Body of pancreas (tissue), 4 donors: ENCODE measurements around the gene KRT3. TPM values are rescaled to one million over a fixed set of nuclear protein-coding genes. Genes with fewer than 3 reads are reported as not detected.
"Not testable (repeated sequence)": the region's sequence is repeated elsewhere in the genome, so short reads cannot be mapped to it uniquely, and the experiment has no call there.

Experiments
- ATAC-seq: fragments of 150-250 bp; one replicate; pipeline ENCODE4 v1.9.1; 2016
- DNase-seq, 4 donors: peaks; one replicate each; pipeline ENCODE4 v3.0.0-alpha.2; 2019
- H3K27ac ChIP-seq, 4 donors: fragments of 200-600 bp; sonication (generic); 1 replicate in 3 of 4; 2 replicates in 1 of 4; pipeline versions ENCODE4 v1.5.1 to v1.6.1; 2016 to 2019; ENCODE audit warnings: mild to moderate bottlenecking in 1 of 4, mixed read lengths in 1 of 4, moderate library complexity in 1 of 4
- H3K27me3 ChIP-seq, 2 donors: fragments of 200-600 bp; sonication (generic); one replicate each; pipeline ENCODE4 v1.6.0; 2016; ENCODE audit warnings: mild to moderate bottlenecking in 1 of 2
- H3K36me3 ChIP-seq, 2 donors: fragments of 200-600 bp; sonication (generic); replicated peaks in 1 of 2; 2 replicates each; pipeline ENCODE4 v1.5.1; 2016; ENCODE audit warnings: low read depth in 2 of 2; ENCODE audit not compliant: insufficient read depth in 1 of 2
- H3K4me1 ChIP-seq: fragments of 200-600 bp; sonication (generic); one replicate; pipeline ENCODE4 v1.6.0; 2016
- H3K4me3 ChIP-seq, 2 donors: fragments of 200-600 bp; sonication (generic); 1 replicate in 1 of 2; 2 replicates in 1 of 2; pipeline ENCODE4 v1.5.1; 2016 to 2019
- H3K9me3 ChIP-seq, 3 donors: fragments of 200-600 bp; sonication (generic); 1 replicate in 2 of 3; 2 replicates in 1 of 3; pipeline ENCODE4 v1.5.1; 2016
- CTCF ChIP-seq, 7 experiments: fragments of 450-650 bp in 4 of 7; fragments of 200-600 bp in 3 of 7; sonication (generic) in 3 of 7; IDR thresholded peaks; one replicate each; pipeline ENCODE4 v1.5.1; 2016 to 2019; ENCODE audit warnings: antibody characterized with exemption in 7 of 7
- POLR2A ChIP-seq, 3 donors: fragments of 450-650 bp; IDR thresholded peaks; one replicate each; pipeline ENCODE4 v1.6.1; 2016; ENCODE audit warnings: antibody characterized with exemption in 3 of 3, mild to moderate bottlenecking in 2 of 3
- WGBS, 2 donors: methylation state at CpG; one replicate each; pipeline ENCODE4 v1.1.5; 2017; 5-methylcytosine and 5-hydroxymethylcytosine counted together
- intact Hi-C: fragments of 100-400 bp; cut with DNase I; formaldehyde crosslinking; loops from one replicate; pipeline ENCODE4 v1.15.1; 2023
- total RNA-seq, 2 donors: library from RNA; depleted of rRNA; stranded (reverse); fragments of >200 nt; gene quantifications; one replicate each; pipeline ENCODE4 v1.1.0, GENCODE V29; 2016

The KRT3 gene
- total RNA-seq, 2 donors from 2014 or later, result not detected

DNA sequence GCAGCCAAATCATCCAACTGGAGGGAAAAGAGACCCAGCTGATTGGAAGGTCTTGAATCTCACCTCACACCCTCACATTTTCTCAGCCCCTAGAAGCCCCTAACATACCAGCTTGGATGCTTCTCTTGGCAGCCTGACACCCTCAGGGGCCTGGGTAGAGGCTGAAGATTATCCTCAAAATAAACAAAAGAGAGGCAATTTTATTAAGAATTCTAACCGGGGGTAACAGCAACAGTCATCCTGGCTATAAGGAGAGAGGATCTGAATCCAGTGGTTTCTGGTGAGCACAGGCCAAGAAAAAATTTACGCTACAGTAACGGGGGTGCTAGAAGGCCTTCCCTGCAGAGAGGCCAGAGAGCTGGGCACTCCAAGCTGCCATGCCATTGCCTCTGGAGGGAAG, 40.4 kb downstream of the KRT3 start:
- Histone ChIP-seq H3K4me1 (no peaks in the 10 kb centered on the region), H3K36me3 (no peaks in the 10 kb centered on the region), H3K4me3 (no peak overlapping the region), H3K9me3 (peaks cover 0 to 7% (median 0%) of the 10 kb centered on the region in 3 donors), H3K27me3 (no peaks in the 10 kb centered on the region), H3K27ac (no peak overlapping the region)
- intact Hi-C loops, result no loop called here
- WGBS, 2 donors, result 68 to 75% methylated on average over 3 of the region's 3 CpGs
- TF ChIP-seq CTCF (IDR thresholded peaks at IDR 0.05) (no peak), POLR2A (IDR thresholded peaks at IDR 0.05) (no peak)
- ATAC-seq (no peak), DNase-seq (no peak)

DNA sequence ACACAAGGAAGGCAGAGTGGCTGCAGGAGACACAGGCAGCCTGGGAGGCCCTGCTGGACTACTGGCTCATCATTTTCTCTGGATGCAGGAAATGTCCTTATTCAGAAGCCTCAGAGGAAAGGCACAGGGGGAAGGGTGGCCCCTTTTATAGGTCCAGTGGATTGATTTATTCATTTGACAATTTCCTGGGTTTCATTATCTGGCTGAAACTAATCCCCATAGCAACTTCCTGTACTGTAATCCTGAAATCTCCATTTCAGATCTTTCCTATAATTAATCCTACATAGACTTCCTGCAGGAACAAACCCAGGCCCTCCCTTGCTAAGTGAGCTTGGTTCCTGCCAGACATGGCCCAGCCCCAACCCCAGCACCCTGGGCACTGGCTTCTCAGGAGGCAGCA, 41.8 kb downstream of the KRT3 start:
- ATAC-seq (no peak), DNase-seq (no peak)
- Histone ChIP-seq H3K36me3 (no peaks in the 10 kb centered on the region), H3K27ac (no peak overlapping the region), H3K27me3 (no peaks in the 10 kb centered on the region), H3K4me3 (no peak overlapping the region), H3K9me3 (no peaks in the 10 kb centered on the region), H3K4me1 (no peaks in the 10 kb centered on the region)
- intact Hi-C loops, result no loop called here
- TF ChIP-seq POLR2A (IDR thresholded peaks at IDR 0.05) (no peak), CTCF (IDR thresholded peaks at IDR 0.05) (no peak)

- ATAC-seq, result no peak
- DNase-seq, result no peak
- Histone ChIP-seq H3K4me1 (no peaks in the 10 kb centered on the region), H3K27ac (no peak overlapping the region), H3K36me3 (no peaks in the 10 kb centered on the region), H3K27me3 (no peaks in the 10 kb centered on the region), H3K9me3 (no peaks in the 10 kb centered on the region), H3K4me3 (no peak overlapping the region)
- TF ChIP-seq CTCF (IDR thresholded peaks at IDR 0.05) (no peak), POLR2A (IDR thresholded peaks at IDR 0.05) (no peak)
- intact Hi-C loops, result no loop called here
- WGBS, 2 donors, result 60 to 67% methylated on average over 1 to 3 of the region's 3 CpGs
These were observed 42.6 kb downstream of the KRT3 start for GRCh38 chr12:52753283-52753682.

GRCh38 chr12:52752516-52752915, 43.4 kb downstream of the KRT3 start:
- no peak for ATAC-seq
- WGBS, 2 donors, result 73 to 83% methylated on average over 2 of the region's 2 CpGs
- intact Hi-C loops, result no loop called here
- Histone ChIP-seq H3K36me3 (no peaks in the 10 kb centered on the region), H3K27ac (no peak overlapping the region), H3K4me1 (no peaks in the 10 kb centered on the region), H3K9me3 (no peaks in the 10 kb centered on the region), H3K27me3 (no peaks in the 10 kb centered on the region), H3K4me3 (no peak overlapping the region)
- TF ChIP-seq POLR2A (IDR thresholded peaks at IDR 0.05), result no peak
- no peak for TF ChIP-seq CTCF (IDR thresholded peaks at IDR 0.05)
- no peak for DNase-seq

- no peak overlapping the region for H3K4me3 ChIP-seq
- DNase-seq (no peak), ATAC-seq (no peak)
- TF ChIP-seq CTCF (IDR thresholded peaks at IDR 0.05), result no peak
- TF ChIP-seq POLR2A (IDR thresholded peaks at IDR 0.05), result no peak
- H3K27me3 ChIP-seq, result no peaks in the 10 kb centered on the region
- H3K4me1 ChIP-seq, result no peaks in the 10 kb centered on the region
- no peaks in the 10 kb centered on the region for H3K9me3 ChIP-seq
- H3K27ac ChIP-seq, result no peak overlapping the region
- H3K36me3 ChIP-seq, result no peaks in the 10 kb centered on the region
- intact Hi-C loops, result no loop called here
These were observed 44.1 kb downstream of the KRT3 start for GRCh38 chr12:52751795-52752194.

DNA sequence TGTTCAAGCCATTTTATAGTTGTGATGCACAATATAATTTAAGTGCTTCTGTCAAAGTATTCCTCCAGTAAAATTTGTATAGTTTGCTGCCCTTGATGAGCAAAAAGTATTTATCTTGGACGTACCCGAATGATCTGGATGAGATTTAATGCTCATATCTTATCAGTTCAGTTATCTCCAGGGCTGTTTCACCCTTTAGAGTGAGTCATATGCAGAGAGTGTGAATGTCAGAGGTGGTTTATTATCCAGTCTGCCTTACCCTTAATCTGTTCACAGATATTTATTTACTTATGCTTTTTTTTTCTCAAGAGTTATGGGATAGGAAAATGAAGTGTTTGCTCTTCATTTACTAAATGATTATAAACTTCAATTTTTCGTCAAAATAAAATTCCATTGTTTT, 45.4 kb downstream of the KRT3 start:
- H3K36me3 ChIP-seq, H3K4me3 ChIP-seq, H3K4me1 ChIP-seq, H3K27ac ChIP-seq, H3K27me3 ChIP-seq, intact Hi-C loops, H3K9me3 ChIP-seq, DNase-seq, ATAC-seq: not testable (repeated sequence)
- WGBS, 2 donors, result 29 to 33% methylated on average over 3 of the region's 3 CpGs
